Activated naive CD8-positive, alpha-beta T cell treated with anti-CD3 and anti-CD28 coated beads, Interleukin-2, amount 10 ng/mL, durations not matched to agents 7 days and 5 days (primary cell): ENCODE results near the gene CNTN4. TPM values are rescaled to one million over a fixed set of nuclear protein-coding genes. Genes with fewer than 3 reads are reported as not detected.

Experiments used
- ATAC-seq: fragments of 150-1000 bp; cut with Tn5 transposase; one replicate; pipeline ENCODE4 v1.10.0; 2021; ENCODE audit warnings: low read depth, moderate library complexity
- POLR2A ChIA-PET: fragments of 350-600 bp; sonication (Branson Sonifier 250); formaldehyde crosslinking; loops from one replicate; lab custom pipeline; 2021; ENCODE audit warnings: antibody characterized with exemption; lab: Charles Lee
- DNase-seq: peaks from one replicate; pipeline ENCODE4 v3.0.0; 2021
- H3K27ac Mint-ChIP-seq: one replicate; pipeline ENCODE4 v1.8.0; 2022; ENCODE audit warnings: mild to moderate bottlenecking, mixed read lengths
- H3K27me3 Mint-ChIP-seq: one replicate; pipeline ENCODE4 v1.8.0; 2022; ENCODE audit warnings: mild to moderate bottlenecking, moderate library complexity, mixed read lengths
- H3K36me3 Mint-ChIP-seq: one replicate; pipeline ENCODE4 v1.8.0; 2021; ENCODE audit warnings: mild to moderate bottlenecking, mixed read lengths
- H3K4me1 Mint-ChIP-seq: one replicate; pipeline ENCODE4 v1.8.0; 2021; ENCODE audit warnings: mixed read lengths
- H3K4me3 Mint-ChIP-seq: one replicate; pipeline ENCODE4 v1.8.0; 2022; ENCODE audit warnings: mild to moderate bottlenecking, moderate library complexity, mixed read lengths
- H3K9me3 Mint-ChIP-seq: one replicate; pipeline ENCODE4 v1.8.0; 2021; ENCODE audit warnings: mixed read lengths
- total RNA-seq, 2 experiments: library from RNA; stranded (reverse); gene quantifications; one replicate each; pipeline ENCODE4 v1.2.3, GENCODE V29; 2021

The CNTN4 gene
- total RNA-seq, 2 experiments from 2014 or later: not detected

GRCh38 chr3:2166552-2166951 is 67.9 kb downstream of the CNTN4 start:
- Mint-ChIP-seq H3K36me3 (no peaks in the 10 kb centered on the region), H3K4me1 (no peaks in the 10 kb centered on the region), H3K9me3 (no peaks in the 10 kb centered on the region), H3K27me3 (no peaks in the 10 kb centered on the region), H3K4me3 (no peak overlapping the region), H3K27ac (no peak overlapping the region)
- no peak for DNase-seq
- POLR2A ChIA-PET: no interaction called here
- no peak for ATAC-seq

- POLR2A ChIA-PET: no interaction called here
- DNase-seq: no peak
- Mint-ChIP-seq H3K4me3 (no peak overlapping the region), H3K36me3 (no peaks in the 10 kb centered on the region), H3K27me3 (no peaks in the 10 kb centered on the region), H3K9me3 (no peaks in the 10 kb centered on the region), H3K27ac (no peak overlapping the region), H3K4me1 (no peaks in the 10 kb centered on the region)
- no peak for ATAC-seq
Measured at GRCh38 chr3:2172561-2173171, 74.0 kb downstream of the CNTN4 start.

GRCh38 chr3:2180634-2181033 is 82.0 kb downstream of the CNTN4 start:
- POLR2A ChIA-PET: no interaction called here
- Mint-ChIP-seq H3K4me1 (no peaks in the 10 kb centered on the region), H3K9me3 (no peaks in the 10 kb centered on the region), H3K36me3 (no peaks in the 10 kb centered on the region), H3K4me3 (no peak overlapping the region), H3K27me3 (no peaks in the 10 kb centered on the region), H3K27ac (no peak overlapping the region)
- no peak for ATAC-seq
- no peak for DNase-seq

GRCh38 chr3:2198776-2199279 is 100.2 kb downstream of the CNTN4 start:
- Mint-ChIP-seq H3K4me3 (no peak overlapping the region), H3K27ac (no peak overlapping the region), H3K4me1 (no peaks in the 10 kb centered on the region), H3K27me3 (no peaks in the 10 kb centered on the region), H3K36me3 (no peaks in the 10 kb centered on the region), H3K9me3 (no peaks in the 10 kb centered on the region)
- POLR2A ChIA-PET: no interaction called here
- ATAC-seq (no peak), DNase-seq (no peak)

GRCh38 chr3:2204054-2204453 is 105.4 kb downstream of the CNTN4 start:
- no peaks in the 10 kb centered on the region for H3K4me1 Mint-ChIP-seq
- POLR2A ChIA-PET: no interaction called here
- H3K36me3 Mint-ChIP-seq: no peaks in the 10 kb centered on the region
- no peaks in the 10 kb centered on the region for H3K27me3 Mint-ChIP-seq
- DNase-seq (no peak), ATAC-seq (no peak)
- H3K27ac Mint-ChIP-seq: no peak overlapping the region
- no peaks in the 10 kb centered on the region for H3K9me3 Mint-ChIP-seq
- H3K4me3 Mint-ChIP-seq: no peak overlapping the region

GRCh38 chr3:2205692-2206091 is 107.0 kb downstream of the CNTN4 start:
- H3K4me1 Mint-ChIP-seq: no peaks in the 10 kb centered on the region
- DNase-seq (no peak), ATAC-seq (no peak)
- H3K27ac Mint-ChIP-seq: no peak overlapping the region
- no peaks in the 10 kb centered on the region for H3K9me3 Mint-ChIP-seq
- POLR2A ChIA-PET: no interaction called here
- no peaks in the 10 kb centered on the region for H3K36me3 Mint-ChIP-seq
- no peaks in the 10 kb centered on the region for H3K27me3 Mint-ChIP-seq
- H3K4me3 Mint-ChIP-seq: no peak overlapping the region

GRCh38 chr3:2206536-2206935 is 107.9 kb downstream of the CNTN4 start:
- Mint-ChIP-seq H3K4me1 (no peaks in the 10 kb centered on the region), H3K27ac (no peak overlapping the region), H3K9me3 (no peaks in the 10 kb centered on the region), H3K4me3 (no peak overlapping the region), H3K36me3 (no peaks in the 10 kb centered on the region), H3K27me3 (no peaks in the 10 kb centered on the region)
- DNase-seq (no peak), ATAC-seq (no peak)
- POLR2A ChIA-PET: no interaction called here

- Mint-ChIP-seq H3K27ac (no peak overlapping the region), H3K9me3 (no peaks in the 10 kb centered on the region), H3K36me3 (no peaks in the 10 kb centered on the region), H3K4me3 (no peak overlapping the region), H3K4me1 (no peaks in the 10 kb centered on the region), H3K27me3 (no peaks in the 10 kb centered on the region)
- ATAC-seq (no peak), DNase-seq (no peak)
- POLR2A ChIA-PET: no interaction called here
Measured at GRCh38 chr3:2211568-2211967, 112.9 kb downstream of the CNTN4 start.

- Mint-ChIP-seq H3K27ac (no peak overlapping the region), H3K27me3 (no peaks in the 10 kb centered on the region), H3K9me3 (no peaks in the 10 kb centered on the region), H3K4me1 (no peaks in the 10 kb centered on the region), H3K36me3 (no peaks in the 10 kb centered on the region), H3K4me3 (no peak overlapping the region)
- ATAC-seq (no peak), DNase-seq (no peak)
- POLR2A ChIA-PET: no interaction called here
Measured at GRCh38 chr3:2212206-2212605, 113.5 kb downstream of the CNTN4 start.

GRCh38 chr3:2218375-2218774 is 119.7 kb downstream of the CNTN4 start:
- no peak for ATAC-seq
- Mint-ChIP-seq H3K27me3 (no peaks in the 10 kb centered on the region), H3K4me3 (no peak overlapping the region), H3K36me3 (no peaks in the 10 kb centered on the region), H3K9me3 (no peaks in the 10 kb centered on the region), H3K27ac (no peak overlapping the region), H3K4me1 (no peaks in the 10 kb centered on the region)
- DNase-seq: no peak
- POLR2A ChIA-PET: no interaction called here

GRCh38 chr3:2218816-2219215 is 120.2 kb downstream of the CNTN4 start:
- Mint-ChIP-seq H3K4me3 (no peak overlapping the region), H3K36me3 (no peaks in the 10 kb centered on the region), H3K9me3 (no peaks in the 10 kb centered on the region), H3K27me3 (no peaks in the 10 kb centered on the region), H3K27ac (no peak overlapping the region), H3K4me1 (no peaks in the 10 kb centered on the region)
- POLR2A ChIA-PET: no interaction called here
- ATAC-seq (no peak), DNase-seq (no peak)

GRCh38 chr3:2236203-2236602 is 137.5 kb downstream of the CNTN4 start:
- Mint-ChIP-seq H3K4me3 (no peak overlapping the region), H3K9me3 (no peaks in the 10 kb centered on the region), H3K27ac (no peak overlapping the region), H3K4me1 (no peaks in the 10 kb centered on the region), H3K27me3 (no peaks in the 10 kb centered on the region), H3K36me3 (no peaks in the 10 kb centered on the region)
- POLR2A ChIA-PET: no interaction called here
- DNase-seq (no peak), ATAC-seq (no peak)

GRCh38 chr3:2244137-2244536 is 145.5 kb downstream of the CNTN4 start:
- Mint-ChIP-seq H3K36me3 (no peaks in the 10 kb centered on the region), H3K4me3 (no peak overlapping the region), H3K9me3 (no peaks in the 10 kb centered on the region), H3K27me3 (no peaks in the 10 kb centered on the region), H3K4me1 (no peaks in the 10 kb centered on the region), H3K27ac (no peak overlapping the region)
- no peak for DNase-seq
- POLR2A ChIA-PET: no interaction called here
- no peak for ATAC-seq

GRCh38 chr3:2246873-2247648 is 148.4 kb downstream of the CNTN4 start:
- no peaks in the 10 kb centered on the region for H3K27me3 Mint-ChIP-seq
- H3K36me3 Mint-ChIP-seq: no peaks in the 10 kb centered on the region
- POLR2A ChIA-PET: no interaction called here
- no peaks in the 10 kb centered on the region for H3K9me3 Mint-ChIP-seq
- DNase-seq: no peak
- no peak for ATAC-seq
- no peak overlapping the region for H3K27ac Mint-ChIP-seq
- no peak overlapping the region for H3K4me3 Mint-ChIP-seq
- H3K4me1 Mint-ChIP-seq: no peaks in the 10 kb centered on the region
